Ascending aorta (tissue), 2 donors: ENCODE data around the gene ART3. TPM values are rescaled to one million over a fixed set of nuclear protein-coding genes. Genes with fewer than 3 reads are reported as not detected.

Experiments used
- DNase-seq, 2 donors: peaks; one replicate each; pipeline ENCODE4 v3.0.0-alpha.2; 2019; ENCODE audit warnings: low spot score in 2 of 2
- H3K27ac ChIP-seq, 2 donors: fragments of 200-600 bp; sonication (generic); one replicate each; pipeline ENCODE4 v1.5.1; 2016 to 2017; ENCODE audit warnings: mild to moderate bottlenecking in 1 of 2
- H3K27me3 ChIP-seq: fragments of 200-600 bp; sonication (generic); one replicate; pipeline ENCODE4 v1.5.1; 2017
- H3K36me3 ChIP-seq, 2 donors: fragments of 200-600 bp; sonication (generic); one replicate each; pipeline ENCODE4 v1.5.1; 2016
- H3K4me1 ChIP-seq, 2 donors: fragments of 200-600 bp; sonication (generic); one replicate each; pipeline ENCODE4 v1.5.1; 2016 to 2017; ENCODE audit warnings: mild to moderate bottlenecking in 1 of 2
- H3K4me3 ChIP-seq, 2 donors: fragments of 200-600 bp; sonication (generic); one replicate each; pipeline ENCODE4 v1.5.1; 2016 to 2017; ENCODE audit warnings: mild to moderate bottlenecking in 1 of 2
- H3K9me3 ChIP-seq, 2 donors: fragments of 200-600 bp; sonication (generic); one replicate each; pipeline ENCODE4 v1.5.1; 2016
- intact Hi-C: fragments of 100-400 bp; cut with DNase I; formaldehyde crosslinking; loops from one replicate; pipeline ENCODE4 v1.15.1; 2023
- total RNA-seq: library from RNA; depleted of rRNA; stranded (reverse); fragments of >200 nt; gene quantifications from one replicate; pipeline ENCODE4 v1.1.0, GENCODE V29; 2016
- TF ChIP-seq, protein P1 (sequence below), 3 experiments: fragments of 200-600 bp in 2 of 3; fragments of 450-650 bp in 1 of 3; sonication (generic) in 2 of 3; IDR thresholded peaks; one replicate each; pipeline ENCODE4 v1.5.1; 2016 to 2019; ENCODE audit warnings: antibody characterized with exemption in 3 of 3, mild to moderate bottlenecking in 1 of 3, moderate library complexity in 1 of 3

Gene ART3
- total RNA-seq, 1 donor from 2014 or later = not detected

DNA sequence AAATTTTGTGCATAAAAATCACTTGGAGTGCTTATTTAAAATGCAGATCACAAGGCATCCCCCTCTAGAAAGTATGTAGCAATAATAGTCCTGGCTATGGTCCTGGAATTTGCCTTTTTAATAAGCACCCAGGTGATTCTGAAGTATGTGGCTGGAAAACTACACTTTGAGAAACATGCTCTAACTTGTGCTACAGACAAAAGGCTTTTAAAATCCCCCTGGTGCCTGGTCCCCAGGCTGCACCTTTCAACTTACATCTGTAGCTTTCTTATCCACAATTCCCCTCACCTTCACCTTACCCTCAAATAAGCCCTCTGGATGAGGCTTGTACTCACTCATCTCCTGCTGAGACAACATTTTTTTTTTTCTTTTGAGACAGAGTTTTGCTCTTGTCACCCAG is 21.1 kb downstream of the ART3 start:
- Histone ChIP-seq H3K4me3 (no peak overlapping the region), H3K27ac (no peak overlapping the region), H3K36me3 (no peaks in the 10 kb centered on the region), H3K4me1 (no peaks in the 10 kb centered on the region), H3K27me3 (no peaks in the 10 kb centered on the region), H3K9me3 (no peaks in the 10 kb centered on the region)
- intact Hi-C loops = no loop called here
- TF ChIP-seq, protein P1, sequence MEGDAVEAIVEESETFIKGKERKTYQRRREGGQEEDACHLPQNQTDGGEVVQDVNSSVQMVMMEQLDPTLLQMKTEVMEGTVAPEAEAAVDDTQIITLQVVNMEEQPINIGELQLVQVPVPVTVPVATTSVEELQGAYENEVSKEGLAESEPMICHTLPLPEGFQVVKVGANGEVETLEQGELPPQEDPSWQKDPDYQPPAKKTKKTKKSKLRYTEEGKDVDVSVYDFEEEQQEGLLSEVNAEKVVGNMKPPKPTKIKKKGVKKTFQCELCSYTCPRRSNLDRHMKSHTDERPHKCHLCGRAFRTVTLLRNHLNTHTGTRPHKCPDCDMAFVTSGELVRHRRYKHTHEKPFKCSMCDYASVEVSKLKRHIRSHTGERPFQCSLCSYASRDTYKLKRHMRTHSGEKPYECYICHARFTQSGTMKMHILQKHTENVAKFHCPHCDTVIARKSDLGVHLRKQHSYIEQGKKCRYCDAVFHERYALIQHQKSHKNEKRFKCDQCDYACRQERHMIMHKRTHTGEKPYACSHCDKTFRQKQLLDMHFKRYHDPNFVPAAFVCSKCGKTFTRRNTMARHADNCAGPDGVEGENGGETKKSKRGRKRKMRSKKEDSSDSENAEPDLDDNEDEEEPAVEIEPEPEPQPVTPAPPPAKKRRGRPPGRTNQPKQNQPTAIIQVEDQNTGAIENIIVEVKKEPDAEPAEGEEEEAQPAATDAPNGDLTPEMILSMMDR (IDR thresholded peaks at IDR 0.05) = no peak
- DNase-seq = no peak

DNA sequence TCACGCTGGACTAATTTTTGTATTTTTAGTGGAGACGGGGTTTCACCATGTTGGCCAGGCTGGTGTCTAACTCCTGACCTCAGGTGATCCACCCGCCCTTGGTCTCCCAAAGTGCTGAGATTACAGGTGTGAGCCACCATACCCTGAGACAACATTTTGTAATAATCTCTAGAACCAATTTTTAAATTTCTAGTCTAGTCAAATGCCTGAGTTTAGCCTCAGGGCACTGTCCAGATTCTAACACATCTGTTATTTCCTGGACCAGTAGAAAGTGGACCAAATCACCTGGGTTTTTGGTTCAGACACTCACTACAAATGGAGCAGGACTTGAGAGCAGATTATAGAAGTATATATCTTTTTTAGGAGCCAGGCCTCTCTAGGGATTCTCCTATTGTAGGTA is 21.6 kb downstream of the ART3 start:
- H3K36me3 ChIP-seq = no peaks in the 10 kb centered on the region
- no peak for DNase-seq
- no peaks in the 10 kb centered on the region for H3K4me1 ChIP-seq
- H3K27ac ChIP-seq = no peak overlapping the region
- intact Hi-C loops = no loop called here
- no peaks in the 10 kb centered on the region for H3K27me3 ChIP-seq
- H3K4me3 ChIP-seq = no peak overlapping the region
- TF ChIP-seq, protein P1 (IDR thresholded peaks at IDR 0.05) = no peak
- H3K9me3 ChIP-seq = no peaks in the 10 kb centered on the region

DNA sequence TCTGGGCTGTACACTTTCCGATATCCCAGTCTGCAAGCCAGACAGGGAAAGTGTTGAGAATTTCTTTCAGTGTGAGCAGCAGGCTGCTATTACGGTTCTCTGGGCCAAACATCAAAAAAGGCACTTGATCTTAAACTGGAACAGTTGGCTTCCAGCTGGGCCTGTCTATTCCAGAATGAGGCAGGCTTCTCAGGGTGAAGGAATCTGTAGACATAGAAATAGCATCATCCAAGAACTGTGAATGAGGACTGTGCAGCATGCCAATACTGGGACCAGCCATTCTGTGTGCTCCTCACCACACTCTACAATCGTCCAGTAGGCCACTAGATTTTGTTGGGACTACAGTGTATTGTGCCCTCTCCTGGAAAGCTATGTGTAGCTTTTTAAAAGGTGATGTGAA is 31.1 kb downstream of the ART3 start:
- TF ChIP-seq, protein P1 (IDR thresholded peaks at IDR 0.05) = no peak
- H3K36me3 ChIP-seq = no peaks in the 10 kb centered on the region
- intact Hi-C loops = no loop called here
- H3K9me3 ChIP-seq = no peaks in the 10 kb centered on the region
- no peak overlapping the region for H3K4me3 ChIP-seq
- no peaks in the 10 kb centered on the region for H3K4me1 ChIP-seq
- H3K27ac ChIP-seq = no peak overlapping the region
- H3K27me3 ChIP-seq = no peaks in the 10 kb centered on the region
- no peak for DNase-seq

DNA sequence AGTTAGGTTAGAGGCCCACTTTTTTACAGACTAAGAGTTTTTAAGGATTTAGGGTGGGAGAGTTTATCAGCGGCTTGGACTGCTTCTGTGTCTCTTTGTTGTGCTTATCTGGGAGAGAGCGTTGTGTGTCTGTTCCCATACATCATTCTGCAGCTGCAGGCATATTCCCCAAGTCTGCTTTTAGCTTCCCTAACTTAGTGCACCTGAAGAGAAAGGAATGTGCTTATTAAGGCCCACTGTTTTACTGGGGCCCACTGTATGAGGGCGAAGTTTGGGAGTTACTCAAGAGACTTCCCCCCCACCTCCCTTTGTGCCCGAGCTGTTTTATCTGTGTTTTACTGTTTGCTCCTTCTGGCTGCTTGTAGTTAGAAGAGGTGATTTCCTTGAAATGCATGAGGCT is 31.9 kb downstream of the ART3 start:
- TF ChIP-seq, protein P1 (IDR thresholded peaks at IDR 0.05) = no peak
- Histone ChIP-seq H3K9me3 (no peaks in the 10 kb centered on the region), H3K27me3 (no peaks in the 10 kb centered on the region), H3K36me3 (no peaks in the 10 kb centered on the region), H3K4me1 (no peaks in the 10 kb centered on the region), H3K4me3 (no peak overlapping the region), H3K27ac (no peak overlapping the region)
- intact Hi-C loops = no loop called here
- no peak for DNase-seq

DNA sequence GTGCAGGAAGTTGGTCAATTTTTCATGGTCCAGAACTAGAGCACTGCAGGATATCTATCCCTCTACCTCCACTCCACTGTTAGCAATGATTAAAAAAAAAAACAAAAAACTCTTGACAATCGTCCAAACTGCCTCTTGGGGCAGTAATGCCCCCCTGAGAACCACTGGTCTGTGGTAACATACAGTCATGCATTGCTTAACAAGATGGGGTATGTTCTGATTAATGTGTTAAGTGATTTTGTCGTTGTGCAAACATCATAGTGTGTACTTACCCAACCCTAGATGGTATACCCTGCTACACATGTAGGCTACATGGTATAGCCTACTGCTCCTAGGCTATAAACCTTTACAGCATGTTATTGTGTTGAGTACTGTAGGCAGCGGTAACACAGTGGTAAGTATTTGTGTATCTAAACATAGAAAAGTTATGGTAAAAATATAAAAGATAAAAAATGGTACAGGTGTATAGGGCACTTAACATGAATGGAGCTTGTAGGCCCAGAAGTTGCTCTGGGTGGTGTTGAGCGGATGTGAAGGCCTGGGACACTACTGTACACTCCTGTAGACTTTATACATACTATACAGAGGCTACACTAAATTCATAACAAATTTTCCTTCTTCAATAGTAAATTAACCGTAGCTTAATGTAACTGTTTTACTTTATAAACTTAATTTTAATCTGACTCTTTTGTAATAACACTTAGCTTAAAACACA is 34.1 kb downstream of the ART3 start:
- intact Hi-C loops = no loop called here
- no peaks in the 10 kb centered on the region for H3K27me3 ChIP-seq
- no peak for DNase-seq
- TF ChIP-seq, protein P1 (IDR thresholded peaks at IDR 0.05) = no peak
- peaks cover 0 to 6% of the 10 kb centered on the region in 2 donors for H3K36me3 ChIP-seq
- H3K9me3 ChIP-seq = no peaks in the 10 kb centered on the region
- no peaks in the 10 kb centered on the region for H3K4me1 ChIP-seq
- no peak overlapping the region for H3K4me3 ChIP-seq
- no peak overlapping the region for H3K27ac ChIP-seq

DNA sequence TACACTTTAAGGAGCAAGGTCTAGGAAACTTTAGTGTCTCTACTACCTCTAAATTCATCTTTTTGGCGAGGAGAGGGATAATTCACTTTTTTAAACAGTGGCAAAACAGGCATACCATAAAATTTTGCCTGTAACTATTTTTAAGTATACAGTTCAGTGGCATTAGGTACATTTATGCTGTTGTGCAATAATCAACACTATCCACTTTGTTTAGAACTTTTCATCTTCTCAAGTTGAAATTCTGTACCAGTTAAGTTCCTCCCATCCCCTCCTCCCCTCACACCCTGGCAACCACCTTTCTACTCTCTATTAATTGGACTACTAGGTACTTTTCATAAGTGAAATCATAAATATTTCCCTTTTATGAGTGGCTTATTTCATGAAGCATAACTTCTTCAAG is 42.3 kb downstream of the ART3 start:
- peaks cover 22 to 62% of the 10 kb centered on the region in 2 donors for H3K36me3 ChIP-seq
- no peak for DNase-seq
- TF ChIP-seq, protein P1 (IDR thresholded peaks at IDR 0.05) = no peak
- H3K27me3 ChIP-seq = no peaks in the 10 kb centered on the region
- H3K9me3 ChIP-seq = no peaks in the 10 kb centered on the region
- H3K4me1 ChIP-seq = no peaks in the 10 kb centered on the region
- no peak overlapping the region for H3K27ac ChIP-seq
- H3K4me3 ChIP-seq = no peak overlapping the region
- intact Hi-C loops = no loop called here
